ENCODE data around the gene BHLHA15. TPM values are rescaled to one million over a fixed set of nuclear protein-coding genes. Genes with fewer than 3 reads are reported as not detected.

The BHLHA15 gene
- total RNA-seq, 3 donors from 2014 or later: 0.59 to 2.3 TPM; not detected in 1

- Histone ChIP-seq H3K4me1 (no peaks in the 10 kb centered on the region), H3K27me3 (no peaks in the 10 kb centered on the region)
- no peak for TF ChIP-seq CTCF (IDR thresholded peaks at IDR 0.05)
- TF ChIP-seq POLR2AphosphoS5 (IDR thresholded peaks at IDR 0.05): no peak
- no peak for TF ChIP-seq POLR2A (IDR thresholded peaks at IDR 0.05)
Measured at GRCh38 chr7:98168904-98169621, 42.2 kb upstream of the BHLHA15 start.

GRCh38 chr7:98170966-98171365 lies 40.3 kb upstream of the BHLHA15 start:
- no peaks in the 10 kb centered on the region for H3K27me3 ChIP-seq
- no peak overlapping the region for H3K4me3 ChIP-seq
- H3K27ac ChIP-seq: no peak overlapping the region
- DNase-seq (ENCODE audit: low spot score in 2 of 2): no peak
- TF ChIP-seq POLR2A (IDR thresholded peaks at IDR 0.05): no peak
- TF ChIP-seq CTCF (IDR thresholded peaks at IDR 0.05): no peak
- TF ChIP-seq POLR2AphosphoS5 (IDR thresholded peaks at IDR 0.05): no peak
- no peaks in the 10 kb centered on the region for H3K4me1 ChIP-seq
- intact Hi-C loops (cut with DNase I; ENCODE audit: low total_unique reads): no loop called here
- no peaks in the 10 kb centered on the region for H3K36me3 ChIP-seq
- no peaks in the 10 kb centered on the region for H3K9me3 ChIP-seq

More at GRCh38 chr7:98168904-98169621, 42.2 kb upstream of the BHLHA15 start:
- Histone ChIP-seq H3K36me3 (no peaks in the 10 kb centered on the region), H3K27ac (no peak overlapping the region), H3K4me3 (no peak overlapping the region), H3K9me3 (no peaks in the 10 kb centered on the region)
- intact Hi-C loops (cut with DNase I; ENCODE audit: low total_unique reads): loop anchor here (10.0 kb wide), 1 partner anchor 144 kb away; no protein-coding TSS in a partner anchor
- DNase-seq (ENCODE audit: low spot score in 2 of 2): no peak

GRCh38 chr7:98171449-98171848 lies 39.8 kb upstream of the BHLHA15 start:
- Histone ChIP-seq H3K4me3 (no peak overlapping the region), H3K4me1 (no peaks in the 10 kb centered on the region), H3K9me3 (no peaks in the 10 kb centered on the region), H3K27ac (no peak overlapping the region), H3K27me3 (no peaks in the 10 kb centered on the region), H3K36me3 (no peaks in the 10 kb centered on the region)
- DNase-seq (ENCODE audit: low spot score in 2 of 2): no peak
- intact Hi-C loops (cut with DNase I; ENCODE audit: low total_unique reads): no loop called here
- TF ChIP-seq POLR2A (IDR thresholded peaks at IDR 0.05) (no peak), POLR2AphosphoS5 (IDR thresholded peaks at IDR 0.05) (no peak), CTCF (IDR thresholded peaks at IDR 0.05) (no peak)

- H3K27ac ChIP-seq: peak overlapping the region in 1 of 2 donors; percentile 48
- H3K9me3 ChIP-seq: no peaks in the 10 kb centered on the region
- TF ChIP-seq CTCF (IDR thresholded peaks at IDR 0.05): no peak
- TF ChIP-seq POLR2AphosphoS5 (IDR thresholded peaks at IDR 0.05): peak in 1 of 3 donors; percentile 25
- H3K36me3 ChIP-seq: no peaks in the 10 kb centered on the region
- intact Hi-C loops (cut with DNase I; ENCODE audit: low total_unique reads): no loop called here
- peak in 1 of 2 donors; percentile 71 for DNase-seq (ENCODE audit: low spot score in 2 of 2)
- H3K4me1 ChIP-seq: no peaks in the 10 kb centered on the region
- no peak overlapping the region for H3K4me3 ChIP-seq
- no peaks in the 10 kb centered on the region for H3K27me3 ChIP-seq
Measured at GRCh38 chr7:98174334-98175259, 36.6 kb upstream of the BHLHA15 start.

All from breast epithelium (tissue), 4 donors.